Transverse colon (tissue), 4 donors: Measurements from ENCODE around the gene TRIM14. TPM values are rescaled to one million over a fixed set of nuclear protein-coding genes. Genes with fewer than 3 reads are reported as not detected.

Experiments used
- DNase-seq: peaks from one replicate; pipeline ENCODE4 v3.0.0-alpha.2; 2019
- H3K27ac ChIP-seq, 4 donors: fragments of 200-600 bp; sonication (generic); 2 replicates each; pipeline ENCODE4 v1.5.1; 2016 to 2018; ENCODE audit warnings: inconsistent platforms in 4 of 4
- H3K27me3 ChIP-seq: fragments of 200-600 bp; sonication (generic); 2 replicates; pipeline ENCODE4 v1.5.1; 2017; ENCODE audit warnings: inconsistent platforms
- H3K36me3 ChIP-seq, 4 donors: fragments of 200-600 bp; sonication (generic); 2 replicates each; pipeline ENCODE4 v1.5.1; 2017 to 2019; ENCODE audit warnings: inconsistent platforms in 4 of 4
- H3K4me1 ChIP-seq, 4 donors: fragments of 200-600 bp; sonication (generic); 2 replicates each; pipeline ENCODE4 v1.5.1; 2017 to 2020; ENCODE audit warnings: inconsistent platforms in 4 of 4
- H3K4me3 ChIP-seq, 4 donors: fragments of 200-600 bp; sonication (generic); 1 replicate in 1 of 4; 2 replicates in 3 of 4; pipeline versions ENCODE4 v1.5.1 to v1.6.1; 2017 to 2019; ENCODE audit warnings: inconsistent platforms in 4 of 4
- H3K9me3 ChIP-seq, 2 donors: fragments of 200-600 bp; sonication (generic); 2 replicates each; pipeline ENCODE4 v1.5.1; 2017 to 2019; ENCODE audit warnings: inconsistent platforms in 2 of 2
- CTCF ChIP-seq, 5 experiments: fragments of 200-600 bp in 3 of 5; fragments of 450-650 bp in 2 of 5; sonication (generic) in 3 of 5; IDR thresholded peaks; 1 replicate in 2 of 5; 2 replicates in 3 of 5; pipeline ENCODE4 v1.5.1; 2016 to 2017; ENCODE audit warnings: antibody characterized with exemption in 5 of 5, inconsistent platforms in 3 of 5, mild to moderate bottlenecking in 2 of 5, moderate library complexity in 1 of 5
- EP300 ChIP-seq: sonication (generic); formaldehyde crosslinking; IDR thresholded peaks from one replicate; pipeline ENCODE4 v1.6.1; 2017; ENCODE audit warnings: antibody characterized with exemption, low read depth
- POLR2A ChIP-seq: fragments of 450-650 bp; IDR thresholded peaks from one replicate; pipeline ENCODE4 v1.6.1; 2016; ENCODE audit warnings: antibody characterized with exemption, mild to moderate bottlenecking, moderate library complexity
- POLR2AphosphoS5 ChIP-seq, 3 donors: sonication (generic); formaldehyde crosslinking; IDR thresholded peaks; one replicate each; pipeline ENCODE4 v1.6.1; 2016; ENCODE audit warnings: antibody characterized with exemption in 3 of 3
- WGBS, 2 donors: methylation state at CpG; one replicate each; pipeline ENCODE4 v1.1.5; 2018; ENCODE audit warnings: low coverage in 1 of 2; 5-methylcytosine and 5-hydroxymethylcytosine counted together
- in situ Hi-C, 4 donors: fragments of 200-750 bp; cut with MboI; loops; one replicate each; pipeline versions ENCODE4 v1.15.0 to v1.15.1; 2017; ENCODE audit warnings: low sequenced_read_pairs in 3 of 4, low pct_ligation_motif_present in 1 of 4, low pct_unique_long_range_greater_than_20kb in 1 of 4
- intact Hi-C: fragments of 100-400 bp; cut with DNase I; formaldehyde crosslinking; loops from one replicate; pipeline ENCODE4 v1.15.1; 2023; ENCODE audit warnings: low total_unique reads
- total RNA-seq, 4 donors: library from RNA; depleted of rRNA; stranded (reverse); fragments of >200 nt; gene quantifications; one replicate each; pipeline ENCODE4 v1.1.0, GENCODE V29; 2016

The TRIM14 gene
- total RNA-seq, 4 donors from 2014 or later, result 28.7 to 58.7 (median 53.8) TPM

- Histone ChIP-seq H3K9me3 (no peaks in the 10 kb centered on the region), H3K36me3 (no peaks in the 10 kb centered on the region), H3K27ac (no peak overlapping the region), H3K4me1 (peaks cover 0 to 20% (median 13%) of the 10 kb centered on the region in 4 donors), H3K4me3 (no peak overlapping the region), H3K27me3 (no peaks in the 10 kb centered on the region)
- intact Hi-C loops (no loop called here), in situ Hi-C loops (loop anchor here in 2 of 4 donors (25.0 kb wide), 2 partner anchors 109 to 166 kb away; partner anchors contain the start of genes ANP32B (in 1 of the 2) and TBC1D2 (in 1 of the 2))
- 96 to 100% methylated on average over 5 of the region's 5 CpGs for WGBS, 2 donors
- no peak for TF ChIP-seq EP300
- no peak for TF ChIP-seq POLR2A
- TF ChIP-seq POLR2AphosphoS5 (IDR thresholded peaks at IDR 0.05), result no peak
- TF ChIP-seq CTCF (IDR thresholded peaks at IDR 0.05), result no peak
- DNase-seq, result peak; percentile 6
Observed at GRCh38 chr9:98096091-98096490, 22.9 kb downstream of the TRIM14 start.

- peak; percentile 7 for DNase-seq
- in situ Hi-C loops (loop anchor here in 2 of 4 donors (25.0 kb wide), 2 partner anchors 108 to 167 kb away; partner anchors contain the start of genes ANP32B (in 1 of the 2) and TBC1D2 (in 1 of the 2)), intact Hi-C loops (no loop called here)
Observed at GRCh38 chr9:98095401-98095800, 23.6 kb downstream of the TRIM14 start.

DNA sequence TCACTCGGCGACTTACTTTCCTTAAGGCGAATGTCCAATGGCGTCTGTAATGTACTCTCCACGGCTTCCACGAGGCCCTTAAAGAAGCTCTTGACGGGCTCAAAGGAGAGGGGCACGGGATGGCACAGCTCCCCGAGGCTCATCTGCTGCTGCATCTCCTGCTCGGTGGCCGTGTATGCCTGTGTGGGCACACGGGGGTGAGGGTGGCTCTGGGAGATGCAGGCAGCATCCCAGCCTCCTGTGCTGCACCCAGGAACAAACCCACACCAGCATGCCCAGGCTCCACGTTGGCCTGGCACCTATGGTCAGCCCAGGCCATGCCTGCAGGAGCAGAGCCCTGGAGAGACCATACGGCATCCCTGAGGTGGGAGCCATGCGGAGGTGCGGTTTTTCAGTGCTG, 24.2 kb downstream of the TRIM14 start:
- Histone ChIP-seq H3K9me3 (no peaks in the 10 kb centered on the region), H3K4me3 (no peak overlapping the region), H3K27ac (no peak overlapping the region), H3K36me3 (no peaks in the 10 kb centered on the region), H3K4me1 (peaks cover 0 to 8% (median 5%) of the 10 kb centered on the region in 4 donors), H3K27me3 (no peaks in the 10 kb centered on the region)
- peak; percentile 3 for DNase-seq
- WGBS, 2 donors, result 96% methylated on average over 16 of the region's 16 CpGs; no CpG with 5 or more reads in 1 of the 2 donors
- TF ChIP-seq POLR2AphosphoS5 (IDR thresholded peaks at IDR 0.05), result no peak
- no peak for TF ChIP-seq EP300
- no peak for TF ChIP-seq POLR2A
- TF ChIP-seq CTCF (IDR thresholded peaks at IDR 0.05), result no peak
- intact Hi-C loops, result no loop called here
- in situ Hi-C loops, result loop anchor here in 2 of 4 donors (25.0 kb wide), 2 partner anchors 108 to 167 kb away; partner anchors contain the start of genes ANP32B (in 1 of the 2) and TBC1D2 (in 1 of the 2)

More at GRCh38 chr9:98095401-98095800, 23.6 kb downstream of the TRIM14 start:
- Histone ChIP-seq H3K9me3 (no peaks in the 10 kb centered on the region), H3K36me3 (no peaks in the 10 kb centered on the region), H3K4me1 (peaks cover 0 to 13% (median 9%) of the 10 kb centered on the region in 4 donors), H3K27ac (no peak overlapping the region), H3K27me3 (no peaks in the 10 kb centered on the region), H3K4me3 (no peak overlapping the region)
- no peak for TF ChIP-seq POLR2A
- TF ChIP-seq CTCF (IDR thresholded peaks at IDR 0.05), result no peak
- TF ChIP-seq EP300, result no peak
- TF ChIP-seq POLR2AphosphoS5 (IDR thresholded peaks at IDR 0.05), result no peak
- WGBS, 2 donors, result 89% methylated on average over 7 of the region's 7 CpGs; no CpG with 5 or more reads in 1 of the 2 donors

DNA sequence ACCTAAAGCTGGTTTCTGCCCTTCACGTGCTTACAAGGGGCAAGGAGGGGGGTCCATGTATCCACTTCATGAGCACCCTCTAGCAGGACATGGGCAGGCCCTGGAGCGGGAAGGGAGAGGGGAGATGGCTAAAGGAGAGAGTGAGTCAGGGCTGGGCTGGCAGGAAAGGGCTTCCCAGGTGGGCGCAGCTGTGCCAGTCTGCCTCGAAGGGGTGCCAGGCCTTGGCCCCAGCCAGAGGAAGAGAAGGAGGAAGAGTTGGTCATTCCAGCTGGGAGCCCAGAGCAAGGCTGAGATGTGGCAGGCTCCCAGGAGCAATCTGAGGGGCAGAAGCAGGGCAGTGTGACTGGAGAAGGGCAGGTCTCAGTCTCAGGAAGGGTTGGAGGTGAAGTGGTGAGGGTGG, 24.7 kb downstream of the TRIM14 start:
- H3K27me3 ChIP-seq, result no peaks in the 10 kb centered on the region
- no peaks in the 10 kb centered on the region for H3K36me3 ChIP-seq
- no peak for TF ChIP-seq EP300
- TF ChIP-seq CTCF (IDR thresholded peaks at IDR 0.05), result no peak
- TF ChIP-seq POLR2A, result no peak
- no peak for TF ChIP-seq POLR2AphosphoS5 (IDR thresholded peaks at IDR 0.05)
- DNase-seq, result peak; percentile 5
- no peak overlapping the region for H3K27ac ChIP-seq
- peaks cover 0 to 5% (median 2%) of the 10 kb centered on the region in 4 donors for H3K4me1 ChIP-seq
- intact Hi-C loops, result no loop called here
- WGBS, 2 donors, result 80 to 84% methylated on average over 1 to 4 of the region's 4 CpGs
- in situ Hi-C loops, result loop anchor here in 2 of 4 donors (25.0 kb wide), 2 partner anchors 107 to 168 kb away; partner anchors contain the start of genes ANP32B (in 1 of the 2) and TBC1D2 (in 1 of the 2)
- H3K9me3 ChIP-seq, result no peaks in the 10 kb centered on the region
- no peak overlapping the region for H3K4me3 ChIP-seq
